ENCODE data around the gene TRMT11.
"Not testable (repeated sequence)": the region's sequence is repeated elsewhere in the genome, so short reads cannot be mapped to it uniquely, and the experiment has no call there.

TRMT11 gene

GRCh38 chr6:126048635-126049034, 62.3 kb downstream of the TRMT11 start:
- no peak for DNase-seq

GRCh38 chr6:126050795-126051194, 64.5 kb downstream of the TRMT11 start:
- DNase-seq, result no peak

GRCh38 chr6:126051791-126052190, 65.5 kb downstream of the TRMT11 start:
- DNase-seq, result no peak

DNA sequence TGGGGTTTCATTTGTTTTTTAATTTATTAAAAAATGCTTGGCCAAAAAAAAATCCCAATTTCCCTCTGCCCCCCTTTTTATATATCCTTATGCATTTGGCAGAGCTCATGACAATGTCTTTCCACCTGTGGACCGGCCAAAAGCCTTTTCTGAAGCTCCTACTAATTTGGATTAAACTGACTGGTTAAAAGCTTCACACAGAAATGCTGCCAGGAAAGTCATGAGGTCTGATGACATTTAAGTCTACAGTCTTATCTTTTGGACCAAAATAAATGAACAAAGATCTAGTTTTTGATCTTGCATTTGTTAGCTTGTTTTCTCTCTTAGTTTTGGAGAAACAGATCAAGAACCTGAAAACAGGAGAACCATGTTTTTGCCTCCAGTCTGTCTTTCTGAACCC, 66.1 kb downstream of the TRMT11 start:
- DNase-seq, result no peak

DNA sequence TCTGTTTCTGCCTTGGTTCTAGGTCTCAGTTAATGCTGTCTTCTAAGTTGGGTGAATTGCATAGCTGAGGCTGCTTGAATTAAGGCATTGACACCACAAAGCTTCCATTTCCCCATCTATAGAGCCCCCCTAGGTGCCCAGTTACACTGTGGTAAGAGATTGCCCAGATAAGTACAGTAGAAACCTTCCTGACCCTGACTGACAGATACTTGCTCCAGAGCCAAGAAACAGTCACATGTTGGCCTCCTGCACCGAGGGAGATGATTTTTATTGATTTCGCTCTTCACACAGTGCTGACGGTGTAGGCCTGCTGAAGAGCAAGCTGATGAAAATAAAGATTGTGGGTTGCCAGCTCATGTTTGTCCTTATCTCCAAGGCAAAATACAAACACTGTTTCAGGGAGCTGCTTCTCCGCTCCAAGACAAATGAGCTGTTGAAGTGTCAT, 67.9 kb downstream of the TRMT11 start:
- DNase-seq, result no peak

GRCh38 chr6:126054802-126055201, 68.5 kb downstream of the TRMT11 start:
- no peak for DNase-seq

DNA sequence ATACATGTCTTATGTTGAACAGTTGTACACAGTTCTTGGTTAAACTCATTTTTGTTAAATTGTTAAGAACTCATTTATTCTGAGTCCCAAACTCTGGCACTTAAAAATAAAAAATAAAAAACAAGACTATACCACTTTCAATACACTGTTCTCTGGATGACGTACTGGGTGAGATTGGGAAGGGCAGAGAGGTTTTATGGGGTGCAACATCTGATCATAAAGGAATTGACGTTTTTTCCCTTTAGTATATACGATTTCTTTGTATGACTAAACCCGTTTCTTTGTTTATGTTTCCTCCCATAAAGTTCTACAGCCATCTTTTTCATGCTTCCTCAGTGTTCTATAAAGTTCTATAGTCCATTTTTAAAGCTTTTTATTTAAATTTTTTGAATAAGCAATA, 69.1 kb downstream of the TRMT11 start:
- no peak for DNase-seq

DNA sequence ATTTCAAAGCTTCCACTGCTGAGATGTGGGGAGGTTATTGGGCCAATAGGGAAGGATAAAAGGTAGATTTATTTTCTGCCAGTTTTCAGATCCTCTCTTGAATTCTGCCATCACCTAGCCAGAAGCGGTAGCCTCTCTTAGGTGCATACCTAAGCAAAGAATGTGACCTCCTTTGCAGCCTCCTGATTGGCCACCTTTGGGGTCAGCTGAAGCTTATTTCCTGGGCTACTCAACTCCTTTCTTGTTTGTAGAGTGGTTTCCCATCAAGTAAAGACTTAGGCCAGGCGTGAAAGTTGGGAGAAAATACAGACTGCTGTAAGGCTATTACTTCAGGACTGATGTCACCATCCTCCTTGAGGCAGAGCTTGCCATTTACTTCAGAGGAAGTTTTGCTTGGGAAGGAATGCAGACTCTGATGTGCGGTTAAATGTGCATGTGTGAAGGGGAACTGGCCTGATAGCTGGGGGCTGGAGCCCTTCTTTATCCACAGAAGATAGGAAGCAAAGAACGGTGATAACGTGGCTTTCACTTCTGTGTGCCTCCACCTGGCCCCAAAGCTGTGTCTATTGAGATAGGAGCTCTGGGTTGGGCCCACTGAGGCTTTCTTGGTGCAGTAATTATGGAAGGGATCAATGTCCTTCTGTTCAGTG, 70.1 kb downstream of the TRMT11 start:
- DNase-seq, result no peak

DNA sequence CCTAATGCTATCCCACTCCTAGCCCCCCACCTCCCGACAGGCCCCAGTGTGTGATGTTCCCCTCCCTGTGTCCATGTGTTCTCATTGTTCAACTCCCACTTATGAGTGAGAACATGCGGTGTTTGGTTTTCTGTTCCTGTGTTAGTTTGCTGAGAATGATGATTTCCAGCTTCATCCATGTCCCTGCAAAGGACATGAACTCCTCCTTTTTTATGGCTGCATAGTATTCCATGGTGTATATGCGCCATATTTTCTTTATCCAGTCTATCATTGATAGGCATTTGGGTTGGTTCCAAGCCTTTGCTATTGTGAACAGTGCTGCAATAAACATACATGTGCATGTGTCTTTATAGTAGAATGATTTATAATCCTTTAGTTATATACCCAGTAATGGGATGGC, 71.7 kb downstream of the TRMT11 start:
- not testable (repeated sequence) for DNase-seq

DNA sequence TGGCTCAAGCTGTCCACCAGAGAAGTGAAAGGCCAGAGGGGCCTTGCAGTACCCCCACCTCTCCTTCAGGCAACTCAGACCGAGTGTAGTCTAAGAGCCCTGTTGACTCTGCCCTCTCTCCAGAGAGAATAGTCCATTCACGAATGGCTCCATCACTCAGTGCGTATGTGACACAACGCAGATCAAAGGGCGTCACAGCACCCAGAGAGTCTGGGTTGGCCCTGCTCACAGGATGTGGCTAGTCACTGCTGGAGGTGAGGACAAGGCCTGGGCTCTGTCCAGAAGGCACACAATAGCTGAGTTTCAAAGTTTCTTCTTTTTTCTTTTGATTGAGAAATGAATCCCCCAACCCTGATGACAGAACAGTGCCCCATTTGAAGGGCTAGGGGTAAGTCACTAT, 74.1 kb downstream of the TRMT11 start:
- DNase-seq, result no peak

DNA sequence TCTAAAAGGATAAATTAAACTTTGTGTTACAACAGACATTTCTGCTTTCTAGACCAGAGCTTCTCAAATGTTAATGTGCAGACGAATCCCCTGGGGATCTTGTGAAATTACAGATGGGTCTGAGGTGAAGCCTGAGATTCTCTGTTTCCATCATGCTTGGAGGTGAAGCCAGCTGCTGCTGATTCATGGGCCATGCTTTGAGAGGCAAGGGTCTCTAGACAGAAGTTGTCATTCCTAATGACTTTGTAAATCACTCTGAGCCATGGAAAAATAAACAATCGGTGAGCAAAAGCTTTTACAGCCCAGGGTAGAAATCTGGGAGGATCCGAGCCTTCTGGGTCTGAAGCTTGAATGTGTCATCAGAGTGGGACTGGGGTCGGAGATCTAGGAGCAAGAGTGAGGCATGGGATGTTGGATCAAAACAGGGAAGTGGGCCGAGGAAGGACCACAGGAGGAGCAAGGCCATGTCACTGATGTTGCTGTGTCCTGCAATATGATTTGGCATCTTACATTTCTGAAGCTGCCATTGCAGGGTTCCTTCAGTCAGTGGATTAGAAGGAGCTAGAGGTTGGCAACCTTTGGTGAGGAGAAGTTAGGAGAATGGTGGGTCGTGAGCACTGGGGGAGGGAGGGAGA, 77.3 kb downstream of the TRMT11 start:
- no peak for DNase-seq

GRCh38 chr6:126064257-126064747, 78.0 kb downstream of the TRMT11 start:
- DNase-seq, result no peak

GRCh38 chr6:126064748-126065401, 78.5 kb downstream of the TRMT11 start:
- DNase-seq, result no peak

DNA sequence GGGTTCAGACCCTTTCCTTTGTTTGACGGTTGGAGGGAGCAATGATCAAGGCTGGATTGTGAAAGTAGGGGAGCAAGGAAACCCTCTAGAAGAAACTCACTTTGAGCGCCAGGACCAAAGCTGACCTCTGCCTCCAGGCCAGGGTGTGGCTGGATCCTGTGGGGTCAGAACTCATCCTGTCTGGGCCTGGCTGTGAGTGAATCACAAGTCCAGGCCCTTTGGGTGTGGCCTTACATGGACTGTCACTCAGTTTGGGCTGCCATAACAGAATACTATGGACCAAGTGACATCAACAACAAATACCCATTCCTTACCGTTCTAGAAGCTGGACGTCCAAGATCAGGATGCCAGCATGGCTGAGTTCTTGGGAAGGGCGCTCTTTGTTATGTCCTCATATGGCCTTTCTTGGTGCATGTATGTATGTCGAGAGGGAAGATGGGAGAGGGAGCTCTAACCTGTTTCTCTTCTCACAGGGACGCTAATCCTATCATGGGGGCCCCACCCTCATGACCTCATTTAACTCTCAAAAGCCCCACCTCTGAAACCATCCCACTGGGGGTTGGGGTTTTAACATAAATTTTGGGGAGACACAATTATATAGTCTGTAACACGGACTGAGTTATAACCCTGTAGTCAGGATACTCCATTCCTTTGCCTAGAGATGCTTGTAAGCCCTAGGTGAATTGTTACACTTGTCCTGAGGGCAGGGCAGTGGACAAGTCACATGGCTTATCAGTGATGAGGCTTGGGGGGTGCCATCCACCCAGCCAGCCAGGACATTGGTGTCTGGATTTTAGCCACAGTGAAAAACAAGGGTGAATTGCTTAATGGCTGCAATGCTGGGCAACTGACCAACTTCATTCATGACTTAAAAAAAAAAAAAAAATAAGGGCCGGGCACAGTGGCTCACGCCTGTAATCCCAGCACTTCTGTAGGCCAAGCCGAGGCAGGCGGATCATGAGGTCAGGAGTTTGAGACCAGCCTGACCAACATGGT, 80.0 kb downstream of the TRMT11 start:
- DNase-seq, result no peak

DNA sequence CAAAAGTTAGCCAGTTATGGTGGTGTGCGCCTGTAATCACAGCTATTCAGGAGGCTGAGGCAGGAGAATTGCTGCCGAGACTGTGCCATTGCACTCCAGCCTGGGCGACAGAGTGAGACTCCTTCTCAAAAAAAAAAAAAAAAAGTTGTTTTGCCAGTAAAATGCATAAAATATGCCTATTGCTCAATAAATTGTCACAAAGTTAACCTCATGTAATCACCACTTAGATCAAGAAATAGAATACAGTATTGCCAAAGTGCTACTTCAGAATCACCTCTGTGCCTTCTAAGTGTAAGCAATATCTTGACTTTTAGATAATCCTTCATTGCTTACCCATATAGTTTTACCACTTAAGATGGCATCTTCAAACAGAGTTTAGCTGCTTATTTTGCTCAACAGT, 80.7 kb downstream of the TRMT11 start:
- no peak for DNase-seq

GRCh38 chr6:126069449-126069848, 83.1 kb downstream of the TRMT11 start:
- DNase-seq, result no peak

DNA sequence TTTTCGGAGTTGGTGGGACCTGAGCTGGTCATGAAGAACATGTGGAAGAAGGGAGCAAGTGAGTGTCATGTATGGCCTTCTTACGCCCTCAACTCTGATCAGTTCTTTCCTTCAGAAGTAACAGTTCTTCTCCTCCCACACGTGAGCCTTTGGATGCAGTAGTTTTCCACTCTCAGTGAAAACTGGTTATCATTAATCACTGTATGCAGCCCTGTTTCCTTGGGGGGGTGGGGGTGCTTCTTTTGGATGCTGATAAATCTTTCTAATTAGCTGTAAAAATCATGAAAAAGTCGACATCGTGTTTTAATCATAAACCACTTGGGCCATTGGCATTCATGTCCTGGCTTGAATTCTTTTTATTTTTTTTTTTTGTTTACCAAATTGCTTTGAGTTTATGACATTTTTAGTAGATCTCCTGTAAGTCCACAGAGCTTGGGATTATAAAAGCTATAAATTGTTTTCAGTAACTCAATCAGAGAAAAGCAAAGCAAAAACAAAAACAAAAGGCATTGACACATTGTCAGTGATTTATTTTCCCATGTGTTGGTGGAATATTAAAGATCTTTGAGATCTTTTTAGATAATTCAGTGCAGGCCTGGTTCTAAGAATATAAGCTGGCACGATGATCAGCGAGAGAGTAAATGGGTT, 84.8 kb downstream of the TRMT11 start:
- DNase-seq, result no peak

GRCh38 chr6:126072172-126072571, 85.8 kb downstream of the TRMT11 start:
- DNase-seq, result no peak

GRCh38 chr6:126072834-126073233, 86.5 kb downstream of the TRMT11 start:
- no peak for DNase-seq

DNA sequence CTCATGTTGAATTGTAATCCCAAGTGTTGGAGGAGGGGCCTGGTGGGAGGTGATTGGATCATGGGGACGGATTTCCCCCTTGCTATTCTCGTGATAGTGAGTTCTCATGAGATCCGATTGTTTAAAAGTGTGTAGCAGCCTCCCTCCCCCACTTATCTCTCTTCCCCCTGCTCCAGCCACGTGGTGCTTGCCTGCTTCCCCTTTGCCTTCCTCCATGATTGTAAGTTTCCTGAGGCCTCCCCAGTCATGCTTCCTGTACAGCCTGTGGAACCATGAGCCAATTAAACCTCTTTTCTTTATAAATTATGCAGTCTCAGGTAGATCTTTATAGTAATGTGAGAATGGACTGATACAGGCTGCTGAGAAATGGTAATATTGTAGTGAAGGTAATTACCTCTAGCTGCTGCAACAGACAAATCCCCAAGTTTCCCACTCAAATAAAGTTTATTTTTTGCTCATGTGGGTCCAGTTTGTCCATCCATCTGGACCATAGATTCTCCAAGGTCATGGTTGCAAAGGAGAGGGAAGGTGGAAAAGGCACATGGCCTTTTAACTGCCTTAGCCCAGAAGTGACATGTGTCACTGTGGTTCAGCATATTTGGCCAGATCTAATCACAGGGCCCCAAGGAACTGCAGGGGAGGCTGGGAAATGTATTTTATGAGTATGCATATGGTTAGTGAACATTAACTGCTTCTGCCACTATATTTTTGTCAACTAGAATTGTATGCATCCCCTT, 89.2 kb downstream of the TRMT11 start:
- DNase-seq, result no peak

DNA sequence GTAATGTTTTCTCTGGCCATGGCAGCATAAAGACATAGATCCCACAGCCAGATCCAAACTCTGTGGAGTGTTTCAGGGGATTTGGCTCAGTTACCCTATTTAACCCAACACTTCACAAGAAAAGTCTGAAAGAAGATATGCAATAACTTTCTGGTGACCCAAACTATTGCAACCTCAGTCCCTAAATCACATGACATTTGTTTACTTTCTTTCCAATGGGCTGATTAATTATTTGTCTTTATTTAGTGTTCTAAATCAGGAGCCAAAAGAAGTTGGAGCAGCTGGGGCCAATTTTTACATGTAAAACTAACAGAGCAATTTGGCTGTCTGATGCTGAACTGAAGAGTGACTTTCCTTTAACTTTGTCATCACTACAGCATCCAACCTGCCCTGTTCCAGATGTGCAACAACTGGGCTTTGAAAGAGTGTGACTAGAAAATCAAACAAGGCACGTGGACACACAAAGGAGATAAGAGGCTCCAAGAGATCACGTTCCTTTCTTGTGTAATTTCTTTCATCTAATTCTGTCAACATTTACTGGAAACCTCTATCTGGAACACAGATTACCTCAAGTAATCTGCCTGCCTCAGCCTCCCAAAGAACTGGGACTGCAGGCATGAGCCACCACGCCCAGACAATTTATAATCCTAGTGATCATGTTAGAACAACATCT, 90.8 kb downstream of the TRMT11 start:
- DNase-seq, result no peak

Data from NCI-H2107 (cell line).